Transverse colon (tissue), 4 donors: ENCODE results near the gene TCEAL4. TPM values are rescaled to one million over a fixed set of nuclear protein-coding genes. Genes with fewer than 3 reads are reported as not detected.

Source experiments
- DNase-seq: peaks from one replicate; pipeline ENCODE4 v3.0.0-alpha.2; 2019
- H3K27ac ChIP-seq, 4 donors: fragments of 200-600 bp; sonication (generic); 2 replicates each; pipeline ENCODE4 v1.5.1; 2016 to 2018; ENCODE audit warnings: inconsistent platforms in 4 of 4
- H3K27me3 ChIP-seq: fragments of 200-600 bp; sonication (generic); 2 replicates; pipeline ENCODE4 v1.5.1; 2017; ENCODE audit warnings: inconsistent platforms
- H3K36me3 ChIP-seq, 4 donors: fragments of 200-600 bp; sonication (generic); 2 replicates each; pipeline ENCODE4 v1.5.1; 2017 to 2019; ENCODE audit warnings: inconsistent platforms in 4 of 4
- H3K4me1 ChIP-seq, 4 donors: fragments of 200-600 bp; sonication (generic); 2 replicates each; pipeline ENCODE4 v1.5.1; 2017 to 2020; ENCODE audit warnings: inconsistent platforms in 4 of 4
- H3K4me3 ChIP-seq, 4 donors: fragments of 200-600 bp; sonication (generic); 1 replicate in 1 of 4; 2 replicates in 3 of 4; pipeline versions ENCODE4 v1.5.1 to v1.6.1; 2017 to 2019; ENCODE audit warnings: inconsistent platforms in 4 of 4
- H3K9me3 ChIP-seq, 2 donors: fragments of 200-600 bp; sonication (generic); 2 replicates each; pipeline ENCODE4 v1.5.1; 2017 to 2019; ENCODE audit warnings: inconsistent platforms in 2 of 2
- EP300 ChIP-seq: sonication (generic); formaldehyde crosslinking; IDR thresholded peaks from one replicate; pipeline ENCODE4 v1.6.1; 2017; ENCODE audit warnings: antibody characterized with exemption, low read depth
- POLR2A ChIP-seq: fragments of 450-650 bp; IDR thresholded peaks from one replicate; pipeline ENCODE4 v1.6.1; 2016; ENCODE audit warnings: antibody characterized with exemption, mild to moderate bottlenecking, moderate library complexity
- POLR2AphosphoS5 ChIP-seq, 3 donors: sonication (generic); formaldehyde crosslinking; IDR thresholded peaks; one replicate each; pipeline ENCODE4 v1.6.1; 2016; ENCODE audit warnings: antibody characterized with exemption in 3 of 3
- WGBS, 2 donors: methylation state at CpG; one replicate each; pipeline ENCODE4 v1.1.5; 2018; ENCODE audit warnings: low coverage in 1 of 2; 5-methylcytosine and 5-hydroxymethylcytosine counted together
- in situ Hi-C, 4 donors: fragments of 200-750 bp; cut with MboI; loops; one replicate each; pipeline versions ENCODE4 v1.15.0 to v1.15.1; 2017; ENCODE audit warnings: low sequenced_read_pairs in 3 of 4, low pct_ligation_motif_present in 1 of 4, low pct_unique_long_range_greater_than_20kb in 1 of 4
- intact Hi-C: fragments of 100-400 bp; cut with DNase I; formaldehyde crosslinking; loops from one replicate; pipeline ENCODE4 v1.15.1; 2023; ENCODE audit warnings: low total_unique reads
- total RNA-seq, 4 donors: library from RNA; depleted of rRNA; stranded (reverse); fragments of >200 nt; gene quantifications; one replicate each; pipeline ENCODE4 v1.1.0, GENCODE V29; 2016
- TF ChIP-seq, protein P1 (sequence below), 5 experiments: fragments of 200-600 bp in 3 of 5; fragments of 450-650 bp in 2 of 5; sonication (generic) in 3 of 5; IDR thresholded peaks; 1 replicate in 2 of 5; 2 replicates in 3 of 5; pipeline ENCODE4 v1.5.1; 2016 to 2017; ENCODE audit warnings: antibody characterized with exemption in 5 of 5, inconsistent platforms in 3 of 5, mild to moderate bottlenecking in 2 of 5, moderate library complexity in 1 of 5

The TCEAL4 gene
- total RNA-seq, 4 donors from 2014 or later, result 25.5 to 118 (median 55.6) TPM

DNA sequence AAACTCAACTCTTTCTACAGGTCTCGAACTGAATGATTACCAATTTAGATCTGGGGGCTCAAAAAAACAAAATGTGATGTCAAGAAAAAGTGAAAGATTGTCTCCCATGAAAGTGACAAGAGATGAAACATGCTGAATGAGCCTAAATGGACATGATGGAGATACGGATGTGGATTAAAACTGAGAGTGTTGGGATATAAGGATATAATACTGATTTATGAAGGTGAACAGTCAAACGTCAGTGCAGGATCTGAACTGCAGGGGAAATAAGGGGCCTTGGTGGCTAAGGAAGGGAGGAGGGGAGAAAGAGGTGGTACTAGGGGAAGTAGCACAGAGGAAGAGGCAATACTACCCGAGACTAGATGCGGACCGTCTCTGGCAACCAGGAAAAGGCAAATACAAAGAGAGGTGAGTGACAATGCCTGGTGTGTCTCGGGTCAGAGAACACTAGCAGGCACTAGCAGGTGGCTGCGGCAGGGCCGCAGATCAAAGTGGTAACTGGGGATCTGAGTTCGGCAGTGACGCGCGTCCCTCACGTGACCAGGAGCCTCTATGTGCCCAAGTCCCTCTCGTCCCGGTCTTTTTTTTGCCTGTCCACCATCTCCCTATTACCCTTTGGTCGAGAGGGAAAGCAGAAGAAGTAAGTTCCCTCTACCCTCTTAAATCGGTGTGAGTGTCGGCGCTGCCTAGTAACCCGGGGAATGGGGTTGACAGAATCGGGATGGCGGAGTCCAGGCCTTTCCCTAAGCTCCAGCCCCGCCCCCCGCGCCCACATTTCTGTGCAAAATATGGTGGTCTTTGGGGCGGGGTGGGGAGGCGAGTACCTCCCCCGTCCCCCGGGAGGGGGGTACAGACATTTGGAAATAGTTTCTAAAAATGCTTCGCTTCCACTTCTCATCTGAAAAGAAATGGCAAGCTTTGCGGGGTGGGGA is 43.3 kb downstream of the TCEAL4 start, which contains the start of gene TCEAL1:
TSS of gene TCEAL1 (plus strand) at position 590 of the 932 bp plus-strand sequence. CDS start 942 bp downstream, outside the sequence.
- no peak for TF ChIP-seq EP300
- TF ChIP-seq POLR2AphosphoS5 (IDR thresholded peaks at IDR 0.05), result peak in 2 of 3 donors; percentile 30 to 48
- TF ChIP-seq, protein P1, sequence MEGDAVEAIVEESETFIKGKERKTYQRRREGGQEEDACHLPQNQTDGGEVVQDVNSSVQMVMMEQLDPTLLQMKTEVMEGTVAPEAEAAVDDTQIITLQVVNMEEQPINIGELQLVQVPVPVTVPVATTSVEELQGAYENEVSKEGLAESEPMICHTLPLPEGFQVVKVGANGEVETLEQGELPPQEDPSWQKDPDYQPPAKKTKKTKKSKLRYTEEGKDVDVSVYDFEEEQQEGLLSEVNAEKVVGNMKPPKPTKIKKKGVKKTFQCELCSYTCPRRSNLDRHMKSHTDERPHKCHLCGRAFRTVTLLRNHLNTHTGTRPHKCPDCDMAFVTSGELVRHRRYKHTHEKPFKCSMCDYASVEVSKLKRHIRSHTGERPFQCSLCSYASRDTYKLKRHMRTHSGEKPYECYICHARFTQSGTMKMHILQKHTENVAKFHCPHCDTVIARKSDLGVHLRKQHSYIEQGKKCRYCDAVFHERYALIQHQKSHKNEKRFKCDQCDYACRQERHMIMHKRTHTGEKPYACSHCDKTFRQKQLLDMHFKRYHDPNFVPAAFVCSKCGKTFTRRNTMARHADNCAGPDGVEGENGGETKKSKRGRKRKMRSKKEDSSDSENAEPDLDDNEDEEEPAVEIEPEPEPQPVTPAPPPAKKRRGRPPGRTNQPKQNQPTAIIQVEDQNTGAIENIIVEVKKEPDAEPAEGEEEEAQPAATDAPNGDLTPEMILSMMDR (IDR thresholded peaks at IDR 0.05), result peak in 2 of 5 experiments; percentile 16 to 25
- no peak for TF ChIP-seq POLR2A
- Histone ChIP-seq H3K9me3 (no peaks in the 10 kb centered on the region), H3K27ac (peak within 1 kb of the TSS; percentile 87 to 96 (median 94)), H3K4me1 (peaks cover 0 to 10% (median 3%) of the 10 kb centered on the region in 4 donors), H3K4me3 (peak within 1 kb of the TSS; percentile 52 to 75 (median 62)), H3K36me3 (no peaks in the 10 kb centered on the region), H3K27me3 (no peaks in the 10 kb centered on the region)
- peak; percentile 74 for DNase-seq
- WGBS, 2 donors, result 7 to 33% methylated on average over 3 to 32 of the region's 32 CpGs
- intact Hi-C loops (no loop called here), in situ Hi-C loops (no loop called here)

DNA sequence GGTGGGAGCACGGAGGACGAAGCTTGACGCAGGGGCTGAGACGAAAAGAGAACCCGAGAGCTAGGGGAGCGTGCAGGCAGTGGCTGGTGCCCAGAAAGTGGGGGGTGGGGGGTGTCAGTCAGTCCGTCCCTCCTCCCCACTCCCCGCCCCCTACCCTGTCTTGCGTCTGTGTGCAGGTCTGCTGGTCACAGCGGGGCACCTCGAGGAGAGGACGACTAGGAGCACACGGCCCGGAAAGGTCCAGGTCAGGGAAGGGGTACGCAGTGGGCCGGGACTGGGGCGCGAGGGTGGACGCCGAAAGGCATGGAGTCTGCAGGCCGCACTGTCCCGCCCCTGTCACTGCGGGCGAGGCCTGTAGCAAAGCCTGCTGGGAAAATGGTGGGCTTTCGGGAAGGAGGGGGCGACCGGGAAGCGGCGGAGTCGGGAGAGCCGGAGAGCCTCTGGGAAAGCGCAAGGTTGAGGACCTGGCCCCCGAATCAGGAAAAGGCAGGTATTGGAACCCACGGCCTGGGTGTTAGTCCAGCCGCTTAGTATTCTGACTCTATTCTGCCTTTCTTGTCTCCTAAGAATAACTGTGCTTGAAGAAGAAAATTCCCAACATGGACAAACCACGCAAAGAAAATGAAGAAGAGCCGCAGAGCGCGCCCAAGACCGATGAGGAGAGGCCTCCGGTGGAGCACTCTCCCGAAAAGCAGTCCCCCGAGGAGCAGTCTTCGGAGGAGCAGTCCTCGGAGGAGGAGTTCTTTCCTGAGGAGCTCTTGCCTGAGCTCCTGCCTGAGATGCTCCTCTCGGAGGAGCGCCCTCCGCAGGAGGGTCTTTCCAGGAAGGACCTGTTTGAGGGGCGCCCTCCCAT is 44.2 kb downstream of the TCEAL4 start:
- Histone ChIP-seq H3K9me3 (no peaks in the 10 kb centered on the region), H3K4me1 (peaks cover 0 to 10% (median 3%) of the 10 kb centered on the region in 4 donors), H3K4me3 (peak overlapping the region; percentile 52 to 75 (median 62)), H3K36me3 (no peaks in the 10 kb centered on the region), H3K27ac (peak overlapping the region; percentile 87 to 96 (median 94)), H3K27me3 (no peaks in the 10 kb centered on the region)
- intact Hi-C loops, result no loop called here
- peak; percentile 60 for DNase-seq
- 34% methylated on average over 49 of the region's 49 CpGs; no CpG with 5 or more reads in 1 of the 2 donors for WGBS, 2 donors
- TF ChIP-seq, protein P1 (IDR thresholded peaks at IDR 0.05), result peak; percentile 8 to 33 (median 22)
- TF ChIP-seq EP300 (peak; percentile 9), POLR2AphosphoS5 (IDR thresholded peaks at IDR 0.05) (peak in 2 of 3 donors; percentile 28 to 42), POLR2A (peak; percentile 46)
- in situ Hi-C loops, result no loop called here

- H3K4me1 ChIP-seq, result peaks cover 0 to 7% (median 2%) of the 10 kb centered on the region in 4 donors
- H3K27me3 ChIP-seq, result no peaks in the 10 kb centered on the region
- in situ Hi-C loops, result no loop called here
- TF ChIP-seq EP300 (no peak), POLR2A (no peak), POLR2AphosphoS5 (IDR thresholded peaks at IDR 0.05) (no peak)
- TF ChIP-seq, protein P1 (IDR thresholded peaks at IDR 0.05), result no peak
- intact Hi-C loops, result no loop called here
- no peaks in the 10 kb centered on the region for H3K36me3 ChIP-seq
- 50% methylated on average over 6 of the region's 6 CpGs; no CpG with 5 or more reads in 1 of the 2 donors for WGBS, 2 donors
- H3K27ac ChIP-seq, result peak overlapping the region; percentile 87 to 96 (median 94)
- no peak for DNase-seq
- H3K4me3 ChIP-seq, result peak overlapping the region in 3 of 4 donors; percentile 52 to 75 (median 69)
- H3K9me3 ChIP-seq, result no peaks in the 10 kb centered on the region
Observed at GRCh38 chrX:103630171-103630511, 44.8 kb downstream of the TCEAL4 start.

DNA sequence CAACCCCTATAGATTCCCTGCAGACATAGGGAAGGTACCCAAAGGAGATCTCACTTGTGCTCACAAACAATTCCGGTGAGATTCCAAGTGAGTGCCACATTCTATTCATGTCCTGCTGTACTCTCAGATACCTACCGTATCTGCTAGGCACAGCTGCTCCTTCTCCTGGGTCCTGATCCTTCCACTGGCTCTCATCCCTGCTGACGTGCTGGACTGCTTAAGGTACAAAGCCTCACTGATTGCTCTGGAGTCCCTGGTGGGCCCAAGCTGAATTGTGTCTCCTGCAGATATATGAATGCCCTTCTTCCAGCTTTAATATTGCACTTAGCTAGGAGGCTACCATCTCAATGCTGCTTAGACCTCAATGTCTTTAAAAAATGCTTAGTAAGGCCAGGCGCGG is 45.8 kb downstream of the TCEAL4 start:
- no peak for DNase-seq
- in situ Hi-C loops (no loop called here), intact Hi-C loops (no loop called here)
- H3K4me1 ChIP-seq, result peaks cover 0 to 3% (median 0%) of the 10 kb centered on the region in 4 donors
- H3K36me3 ChIP-seq, result no peaks in the 10 kb centered on the region
- H3K27me3 ChIP-seq, result no peaks in the 10 kb centered on the region
- H3K9me3 ChIP-seq, result no peaks in the 10 kb centered on the region
- no peak overlapping the region for H3K27ac ChIP-seq
- no peak overlapping the region for H3K4me3 ChIP-seq
- WGBS, 2 donors, result 81% methylated on average over 5 of the region's 5 CpGs; no CpG with 5 or more reads in 1 of the 2 donors
- TF ChIP-seq, protein P1 (IDR thresholded peaks at IDR 0.05), result no peak
- TF ChIP-seq POLR2A, result no peak
- TF ChIP-seq EP300, result no peak
- no peak for TF ChIP-seq POLR2AphosphoS5 (IDR thresholded peaks at IDR 0.05)
